Measurements from ENCODE around the gene VPS52. TPM values are rescaled to one million over a fixed set of nuclear protein-coding genes. Genes with fewer than 3 reads are reported as not detected.

VPS52 gene
- total and polyA plus RNA-seq, 9 of the 15 experiments (the other 6 are each of a cell fraction or from before 2014, with no cell fraction given): 24.4 to 103 (median 40.2) TPM

DNA sequence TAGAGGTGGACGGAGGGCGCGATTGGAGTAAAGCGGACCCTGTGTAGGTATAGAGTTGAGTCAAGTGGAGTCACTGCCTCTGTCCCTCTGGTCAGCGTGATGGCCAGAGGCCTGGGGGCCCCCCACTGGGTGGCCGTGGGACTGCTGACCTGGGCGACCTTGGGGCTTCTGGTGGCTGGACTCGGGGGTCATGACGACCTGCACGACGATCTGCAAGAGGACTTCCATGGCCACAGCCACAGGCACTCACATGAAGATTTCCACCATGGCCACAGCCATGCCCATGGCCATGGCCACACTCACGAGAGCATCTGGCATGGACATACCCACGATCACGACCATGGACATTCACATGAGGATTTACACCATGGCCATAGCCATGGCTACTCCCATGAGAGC lies 70.5 kb downstream of the VPS52 start (continued):
- TF ChIP-seq, protein P1, sequence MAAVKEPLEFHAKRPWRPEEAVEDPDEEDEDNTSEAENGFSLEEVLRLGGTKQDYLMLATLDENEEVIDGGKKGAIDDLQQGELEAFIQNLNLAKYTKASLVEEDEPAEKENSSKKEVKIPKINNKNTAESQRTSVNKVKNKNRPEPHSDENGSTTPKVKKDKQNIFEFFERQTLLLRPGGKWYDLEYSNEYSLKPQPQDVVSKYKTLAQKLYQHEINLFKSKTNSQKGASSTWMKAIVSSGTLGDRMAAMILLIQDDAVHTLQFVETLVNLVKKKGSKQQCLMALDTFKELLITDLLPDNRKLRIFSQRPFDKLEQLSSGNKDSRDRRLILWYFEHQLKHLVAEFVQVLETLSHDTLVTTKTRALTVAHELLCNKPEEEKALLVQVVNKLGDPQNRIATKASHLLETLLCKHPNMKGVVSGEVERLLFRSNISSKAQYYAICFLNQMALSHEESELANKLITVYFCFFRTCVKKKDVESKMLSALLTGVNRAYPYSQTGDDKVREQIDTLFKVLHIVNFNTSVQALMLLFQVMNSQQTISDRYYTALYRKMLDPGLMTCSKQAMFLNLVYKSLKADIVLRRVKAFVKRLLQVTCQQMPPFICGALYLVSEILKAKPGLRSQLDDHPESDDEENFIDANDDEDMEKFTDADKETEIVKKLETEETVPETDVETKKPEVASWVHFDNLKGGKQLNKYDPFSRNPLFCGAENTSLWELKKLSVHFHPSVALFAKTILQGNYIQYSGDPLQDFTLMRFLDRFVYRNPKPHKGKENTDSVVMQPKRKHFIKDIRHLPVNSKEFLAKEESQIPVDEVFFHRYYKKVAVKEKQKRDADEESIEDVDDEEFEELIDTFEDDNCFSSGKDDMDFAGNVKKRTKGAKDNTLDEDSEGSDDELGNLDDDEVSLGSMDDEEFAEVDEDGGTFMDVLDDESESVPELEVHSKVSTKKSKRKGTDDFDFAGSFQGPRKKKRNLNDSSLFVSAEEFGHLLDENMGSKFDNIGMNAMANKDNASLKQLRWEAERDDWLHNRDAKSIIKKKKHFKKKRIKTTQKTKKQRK (IDR thresholded peaks at IDR 0.05; ENCODE audit: borderline replicate concordance, low read depth, low read length): no peak
- TF ChIP-seq, protein P2, sequence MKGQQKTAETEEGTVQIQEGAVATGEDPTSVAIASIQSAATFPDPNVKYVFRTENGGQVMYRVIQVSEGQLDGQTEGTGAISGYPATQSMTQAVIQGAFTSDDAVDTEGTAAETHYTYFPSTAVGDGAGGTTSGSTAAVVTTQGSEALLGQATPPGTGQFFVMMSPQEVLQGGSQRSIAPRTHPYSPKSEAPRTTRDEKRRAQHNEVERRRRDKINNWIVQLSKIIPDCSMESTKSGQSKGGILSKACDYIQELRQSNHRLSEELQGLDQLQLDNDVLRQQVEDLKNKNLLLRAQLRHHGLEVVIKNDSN (CRISPR knock-in tag; IDR thresholded peaks at IDR 0.05): no peak
- no peak for TF ChIP-seq NFIX (CRISPR knock-in tag; IDR thresholded peaks at IDR 0.05; ENCODE audit: low read depth)
- TF ChIP-seq ATF1 (CRISPR knock-in tag; IDR thresholded peaks at IDR 0.05): no peak
- no peak for TF ChIP-seq ATF1 (tag; IDR thresholded peaks at IDR 0.05)
- TF ChIP-seq, protein P3, sequence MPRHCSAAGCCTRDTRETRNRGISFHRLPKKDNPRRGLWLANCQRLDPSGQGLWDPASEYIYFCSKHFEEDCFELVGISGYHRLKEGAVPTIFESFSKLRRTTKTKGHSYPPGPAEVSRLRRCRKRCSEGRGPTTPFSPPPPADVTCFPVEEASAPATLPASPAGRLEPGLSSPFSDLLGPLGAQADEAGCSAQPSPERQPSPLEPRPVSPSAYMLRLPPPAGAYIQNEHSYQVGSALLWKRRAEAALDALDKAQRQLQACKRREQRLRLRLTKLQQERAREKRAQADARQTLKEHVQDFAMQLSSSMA (CRISPR knock-in tag; IDR thresholded peaks at IDR 0.05): no peak
- no peak for TF ChIP-seq PPARD (CRISPR knock-in tag; IDR thresholded peaks at IDR 0.05)
- no peak for TF ChIP-seq LCOR (CRISPR knock-in tag; IDR thresholded peaks at IDR 0.05)
- TF ChIP-seq MECOM (CRISPR knock-in tag; IDR thresholded peaks at IDR 0.05): no peak
- no peak for TF ChIP-seq PRMT5 (CRISPR knock-in tag; IDR thresholded peaks at IDR 0.05)
- no peak for TF ChIP-seq MYNN (IDR thresholded peaks at IDR 0.05)
- no peak for TF ChIP-seq MYNN (CRISPR knock-in tag; IDR thresholded peaks at IDR 0.05)
- TF ChIP-seq, protein P4, sequence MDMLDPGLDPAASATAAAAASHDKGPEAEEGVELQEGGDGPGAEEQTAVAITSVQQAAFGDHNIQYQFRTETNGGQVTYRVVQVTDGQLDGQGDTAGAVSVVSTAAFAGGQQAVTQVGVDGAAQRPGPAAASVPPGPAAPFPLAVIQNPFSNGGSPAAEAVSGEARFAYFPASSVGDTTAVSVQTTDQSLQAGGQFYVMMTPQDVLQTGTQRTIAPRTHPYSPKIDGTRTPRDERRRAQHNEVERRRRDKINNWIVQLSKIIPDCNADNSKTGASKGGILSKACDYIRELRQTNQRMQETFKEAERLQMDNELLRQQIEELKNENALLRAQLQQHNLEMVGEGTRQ (CRISPR knock-in tag; IDR thresholded peaks at IDR 0.05): no peak
- no peak for TF ChIP-seq CEBPG (CRISPR knock-in tag; IDR thresholded peaks at IDR 0.05)
- no peak for TF ChIP-seq CEBPG (tag; conservative IDR thresholded peaks at IDR 0.05 in 1 of 2, IDR thresholded peaks at IDR 0.05 in 1 of 2)
- no peak for TF ChIP-seq ZBTB1 (CRISPR knock-in tag; IDR thresholded peaks at IDR 0.05; ENCODE audit: borderline replicate concordance, low read depth)
- TF ChIP-seq SAFB2 (IDR thresholded peaks at IDR 0.05; ENCODE audit: borderline replicate concordance, low read depth, low read length, severe bottlenecking): no peak
- TF ChIP-seq MYBL2 (IDR thresholded peaks at IDR 0.05; ENCODE audit: low read depth): no peak
- no peak for TF ChIP-seq MYBL2 (CRISPR knock-in tag; IDR thresholded peaks at IDR 0.05; ENCODE audit: borderline replicate concordance)
- TF ChIP-seq, protein P5, sequence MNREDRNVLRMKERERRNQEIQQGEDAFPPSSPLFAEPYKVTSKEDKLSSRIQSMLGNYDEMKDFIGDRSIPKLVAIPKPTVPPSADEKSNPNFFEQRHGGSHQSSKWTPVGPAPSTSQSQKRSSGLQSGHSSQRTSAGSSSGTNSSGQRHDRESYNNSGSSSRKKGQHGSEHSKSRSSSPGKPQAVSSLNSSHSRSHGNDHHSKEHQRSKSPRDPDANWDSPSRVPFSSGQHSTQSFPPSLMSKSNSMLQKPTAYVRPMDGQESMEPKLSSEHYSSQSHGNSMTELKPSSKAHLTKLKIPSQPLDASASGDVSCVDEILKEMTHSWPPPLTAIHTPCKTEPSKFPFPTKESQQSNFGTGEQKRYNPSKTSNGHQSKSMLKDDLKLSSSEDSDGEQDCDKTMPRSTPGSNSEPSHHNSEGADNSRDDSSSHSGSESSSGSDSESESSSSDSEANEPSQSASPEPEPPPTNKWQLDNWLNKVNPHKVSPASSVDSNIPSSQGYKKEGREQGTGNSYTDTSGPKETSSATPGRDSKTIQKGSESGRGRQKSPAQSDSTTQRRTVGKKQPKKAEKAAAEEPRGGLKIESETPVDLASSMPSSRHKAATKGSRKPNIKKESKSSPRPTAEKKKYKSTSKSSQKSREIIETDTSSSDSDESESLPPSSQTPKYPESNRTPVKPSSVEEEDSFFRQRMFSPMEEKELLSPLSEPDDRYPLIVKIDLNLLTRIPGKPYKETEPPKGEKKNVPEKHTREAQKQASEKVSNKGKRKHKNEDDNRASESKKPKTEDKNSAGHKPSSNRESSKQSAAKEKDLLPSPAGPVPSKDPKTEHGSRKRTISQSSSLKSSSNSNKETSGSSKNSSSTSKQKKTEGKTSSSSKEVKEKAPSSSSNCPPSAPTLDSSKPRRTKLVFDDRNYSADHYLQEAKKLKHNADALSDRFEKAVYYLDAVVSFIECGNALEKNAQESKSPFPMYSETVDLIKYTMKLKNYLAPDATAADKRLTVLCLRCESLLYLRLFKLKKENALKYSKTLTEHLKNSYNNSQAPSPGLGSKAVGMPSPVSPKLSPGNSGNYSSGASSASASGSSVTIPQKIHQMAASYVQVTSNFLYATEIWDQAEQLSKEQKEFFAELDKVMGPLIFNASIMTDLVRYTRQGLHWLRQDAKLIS (CRISPR knock-in tag; IDR thresholded peaks at IDR 0.05): no peak; the same call in 1 of the 2 replicates
